ENCODE measurements around the gene KCNK6. TPM values are rescaled to one million over a fixed set of nuclear protein-coding genes. Genes with fewer than 3 reads are reported as not detected.

KCNK6 gene
- total and polyA plus RNA-seq, 2 experiments from 2014 or later: 9.0 to 14.6 TPM

DNA sequence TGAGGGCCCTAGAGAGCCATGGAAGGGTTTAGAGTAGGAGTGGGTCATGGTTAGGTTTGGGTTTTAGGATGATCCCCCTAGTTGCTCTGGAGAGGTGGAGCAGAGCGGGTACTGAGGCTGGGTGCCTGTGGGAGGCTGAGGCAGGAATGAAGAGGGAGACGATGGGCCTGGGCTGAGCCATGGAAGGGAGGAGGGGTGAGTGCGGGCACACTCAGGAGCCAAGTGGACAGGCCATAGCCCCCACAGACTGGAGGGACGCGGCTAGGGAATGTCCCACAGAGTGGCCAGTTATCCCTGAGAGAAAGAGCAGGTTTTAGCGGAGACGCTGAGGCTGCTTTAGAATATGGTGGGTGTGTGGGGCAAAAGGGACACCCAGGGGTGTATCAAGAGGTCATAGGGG, 10.0 kb downstream of the KCNK6 start (continued):
- TF ChIP-seq, protein P1, sequence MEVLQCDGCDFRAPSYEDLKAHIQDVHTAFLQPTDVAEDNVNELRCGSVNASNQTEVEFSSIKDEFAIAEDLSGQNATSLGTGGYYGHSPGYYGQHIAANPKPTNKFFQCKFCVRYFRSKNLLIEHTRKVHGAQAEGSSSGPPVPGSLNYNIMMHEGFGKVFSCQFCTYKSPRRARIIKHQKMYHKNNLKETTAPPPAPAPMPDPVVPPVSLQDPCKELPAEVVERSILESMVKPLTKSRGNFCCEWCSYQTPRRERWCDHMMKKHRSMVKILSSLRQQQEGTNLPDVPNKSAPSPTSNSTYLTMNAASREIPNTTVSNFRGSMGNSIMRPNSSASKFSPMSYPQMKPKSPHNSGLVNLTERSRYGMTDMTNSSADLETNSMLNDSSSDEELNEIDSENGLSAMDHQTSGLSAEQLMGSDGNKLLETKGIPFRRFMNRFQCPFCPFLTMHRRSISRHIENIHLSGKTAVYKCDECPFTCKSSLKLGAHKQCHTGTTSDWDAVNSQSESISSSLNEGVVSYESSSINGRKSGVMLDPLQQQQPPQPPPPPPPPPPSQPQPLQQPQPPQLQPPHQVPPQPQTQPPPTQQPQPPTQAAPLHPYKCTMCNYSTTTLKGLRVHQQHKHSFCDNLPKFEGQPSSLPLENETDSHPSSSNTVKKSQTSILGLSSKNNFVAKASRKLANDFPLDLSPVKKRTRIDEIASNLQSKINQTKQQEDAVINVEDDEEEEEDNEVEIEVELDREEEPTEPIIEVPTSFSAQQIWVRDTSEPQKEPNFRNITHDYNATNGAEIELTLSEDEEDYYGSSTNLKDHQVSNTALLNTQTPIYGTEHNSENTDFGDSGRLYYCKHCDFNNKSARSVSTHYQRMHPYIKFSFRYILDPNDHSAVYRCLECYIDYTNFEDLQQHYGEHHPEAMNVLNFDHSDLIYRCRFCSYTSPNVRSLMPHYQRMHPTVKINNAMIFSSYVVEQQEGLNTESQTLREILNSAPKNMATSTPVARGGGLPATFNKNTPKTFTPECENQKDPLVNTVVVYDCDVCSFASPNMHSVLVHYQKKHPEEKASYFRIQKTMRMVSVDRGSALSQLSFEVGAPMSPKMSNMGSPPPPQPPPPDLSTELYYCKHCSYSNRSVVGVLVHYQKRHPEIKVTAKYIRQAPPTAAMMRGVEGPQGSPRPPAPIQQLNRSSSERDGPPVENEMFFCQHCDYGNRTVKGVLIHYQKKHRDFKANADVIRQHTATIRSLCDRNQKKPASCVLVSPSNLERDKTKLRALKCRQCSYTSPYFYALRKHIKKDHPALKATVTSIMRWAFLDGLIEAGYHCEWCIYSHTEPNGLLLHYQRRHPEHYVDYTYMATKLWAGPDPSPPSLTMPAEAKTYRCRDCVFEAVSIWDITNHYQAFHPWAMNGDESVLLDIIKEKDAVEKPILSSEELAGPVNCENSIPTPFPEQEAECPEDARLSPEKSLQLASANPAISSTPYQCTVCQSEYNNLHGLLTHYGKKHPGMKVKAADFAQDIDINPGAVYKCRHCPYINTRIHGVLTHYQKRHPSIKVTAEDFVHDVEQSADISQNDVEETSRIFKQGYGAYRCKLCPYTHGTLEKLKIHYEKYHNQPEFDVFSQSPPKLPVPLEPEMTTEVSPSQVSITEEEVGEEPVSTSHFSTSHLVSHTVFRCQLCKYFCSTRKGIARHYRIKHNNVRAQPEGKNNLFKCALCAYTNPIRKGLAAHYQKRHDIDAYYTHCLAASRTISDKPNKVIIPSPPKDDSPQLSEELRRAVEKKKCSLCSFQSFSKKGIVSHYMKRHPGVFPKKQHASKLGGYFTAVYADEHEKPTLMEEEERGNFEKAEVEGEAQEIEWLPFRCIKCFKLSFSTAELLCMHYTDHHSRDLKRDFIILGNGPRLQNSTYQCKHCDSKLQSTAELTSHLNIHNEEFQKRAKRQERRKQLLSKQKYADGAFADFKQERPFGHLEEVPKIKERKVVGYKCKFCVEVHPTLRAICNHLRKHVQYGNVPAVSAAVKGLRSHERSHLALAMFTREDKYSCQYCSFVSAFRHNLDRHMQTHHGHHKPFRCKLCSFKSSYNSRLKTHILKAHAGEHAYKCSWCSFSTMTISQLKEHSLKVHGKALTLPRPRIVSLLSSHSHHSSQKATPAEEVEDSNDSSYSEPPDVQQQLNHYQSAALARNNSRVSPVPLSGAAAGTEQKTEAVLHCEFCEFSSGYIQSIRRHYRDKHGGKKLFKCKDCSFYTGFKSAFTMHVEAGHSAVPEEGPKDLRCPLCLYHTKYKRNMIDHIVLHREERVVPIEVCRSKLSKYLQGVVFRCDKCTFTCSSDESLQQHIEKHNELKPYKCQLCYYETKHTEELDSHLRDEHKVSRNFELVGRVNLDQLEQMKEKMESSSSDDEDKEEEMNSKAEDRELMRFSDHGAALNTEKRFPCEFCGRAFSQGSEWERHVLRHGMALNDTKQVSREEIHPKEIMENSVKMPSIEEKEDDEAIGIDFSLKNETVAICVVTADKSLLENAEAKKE (CRISPR knock-in tag; IDR thresholded peaks at IDR 0.05): no peak
- TF ChIP-seq ZNF331 (CRISPR knock-in tag; IDR thresholded peaks at IDR 0.05; ENCODE audit: low read depth) (no peak), STAT1 (IDR thresholded peaks at IDR 0.05; ENCODE audit: unreplicated experiment) (no peak)
- TF ChIP-seq, protein P2, sequence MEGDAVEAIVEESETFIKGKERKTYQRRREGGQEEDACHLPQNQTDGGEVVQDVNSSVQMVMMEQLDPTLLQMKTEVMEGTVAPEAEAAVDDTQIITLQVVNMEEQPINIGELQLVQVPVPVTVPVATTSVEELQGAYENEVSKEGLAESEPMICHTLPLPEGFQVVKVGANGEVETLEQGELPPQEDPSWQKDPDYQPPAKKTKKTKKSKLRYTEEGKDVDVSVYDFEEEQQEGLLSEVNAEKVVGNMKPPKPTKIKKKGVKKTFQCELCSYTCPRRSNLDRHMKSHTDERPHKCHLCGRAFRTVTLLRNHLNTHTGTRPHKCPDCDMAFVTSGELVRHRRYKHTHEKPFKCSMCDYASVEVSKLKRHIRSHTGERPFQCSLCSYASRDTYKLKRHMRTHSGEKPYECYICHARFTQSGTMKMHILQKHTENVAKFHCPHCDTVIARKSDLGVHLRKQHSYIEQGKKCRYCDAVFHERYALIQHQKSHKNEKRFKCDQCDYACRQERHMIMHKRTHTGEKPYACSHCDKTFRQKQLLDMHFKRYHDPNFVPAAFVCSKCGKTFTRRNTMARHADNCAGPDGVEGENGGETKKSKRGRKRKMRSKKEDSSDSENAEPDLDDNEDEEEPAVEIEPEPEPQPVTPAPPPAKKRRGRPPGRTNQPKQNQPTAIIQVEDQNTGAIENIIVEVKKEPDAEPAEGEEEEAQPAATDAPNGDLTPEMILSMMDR (conservative IDR thresholded peaks at IDR 0.05; ENCODE audit: low read depth in 2 of 2): no peak

DNA sequence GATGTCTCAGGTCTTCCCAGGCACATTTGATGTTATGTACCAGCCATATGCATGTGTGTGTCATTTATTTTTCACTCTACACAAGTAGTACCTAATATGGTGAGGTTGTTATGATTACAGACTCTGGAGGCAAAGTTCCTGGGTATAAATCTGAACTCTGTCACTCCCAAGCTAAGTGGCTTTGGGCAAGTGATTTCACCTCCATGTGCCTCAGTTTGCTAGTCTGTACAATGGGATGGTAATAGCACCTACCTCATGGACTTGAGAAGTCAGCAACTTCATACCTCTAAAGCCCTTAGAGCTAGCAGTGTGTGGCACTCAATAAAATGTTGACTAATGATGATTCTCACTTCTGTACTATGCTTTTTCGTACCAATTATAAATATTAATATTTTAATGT, 12.1 kb downstream of the KCNK6 start:
- Histone ChIP-seq H3K36me3 (ENCODE audit: insufficient read depth) (0 out of 2 replicates have a peak, but pooled peaks cover 5% of the 10 kb centered on the region), H3K79me2 (replicated peaks; ENCODE audit: insufficient read depth) (no peaks in the 10 kb centered on the region), H3F3A (replicated peaks; ENCODE audit: low read depth) (0 out of 2 replicates have a peak, but pooled peaks cover 7% of the 10 kb centered on the region), H3K4me1 (ENCODE audit: insufficient read depth) (no peaks in the 10 kb centered on the region; the same call in 1 of the 2 replicates), H3K4me2 (no peak overlapping the region), H4K20me1 (replicated peaks; ENCODE audit: insufficient read depth) (no peaks in the 10 kb centered on the region; the same call in 1 of the 2 replicates), H3K9me2 (ENCODE audit: insufficient read depth) (no peaks in the 10 kb centered on the region), H2AFZ (no peak overlapping the region), H3K27ac (ENCODE audit: low read depth) (no peak overlapping the region), H3K4me3 (no peak overlapping the region), H3K27me3 (ENCODE audit: insufficient read depth) (no peaks in the 10 kb centered on the region)
- H3K27ac Mint-ChIP-seq: no peak overlapping the region
- DNase-seq (ENCODE audit: low spot score): no peak
- H3K4me3 Mint-ChIP-seq: no peak overlapping the region
- H3K27me3 Mint-ChIP-seq (ENCODE audit: insufficient read depth, low read depth, poor library complexity): peaks cover 8% of the 10 kb centered on the region
- H3K9me3 Mint-ChIP-seq: no peaks in the 10 kb centered on the region; the same call in 2 of the 3 replicates
- ATAC-seq: no peak
- no peak for TF ChIP-seq JUNB (IDR thresholded peaks at IDR 0.05; ENCODE audit: unreplicated experiment)
- H3K36me3 Mint-ChIP-seq (ENCODE audit: low read depth): peaks cover 6% of the 10 kb centered on the region; the same call in 2 of the 3 replicates
- no peaks in the 10 kb centered on the region for H3K4me1 Mint-ChIP-seq

Measured in GM23338 (cell line).